Right lung (tissue), 5 donors: ENCODE results near the gene QRICH2. TPM values are rescaled to one million over a fixed set of nuclear protein-coding genes. Genes with fewer than 3 reads are reported as not detected.
"Not testable (repeated sequence)": the region's sequence is repeated elsewhere in the genome, so short reads cannot be mapped to it uniquely, and the experiment has no call there.

Source experiments
- DNase-seq, 2 donors: peaks; one replicate each; pipeline ENCODE4 v3.0.0-alpha.2; 2013
- polyA plus RNA-seq, 5 donors: library from polyadenylated mRNA; unstranded; fragments of 120-200 nt; gene quantifications; one replicate each; pipeline versions ENCODE4 v1.2.1 to v1.2.3, GENCODE V29; 2013; ENCODE audit warnings: inconsistent platforms in 1 of 5, low replicate concordance in 1 of 5; ENCODE audit not compliant: insufficient read length in 5 of 5, insufficient read depth in 1 of 5

QRICH2 gene
- polyA plus RNA-seq, 5 donors: 5.0 to 10.2 (median 6.2) TPM

- no peak for DNase-seq
These were observed 25.8 kb upstream of the QRICH2 start for GRCh38 chr17:76333673-76334505.

GRCh38 chr17:76331083-76331482, 23.0 kb upstream of the QRICH2 start:
- no peak for DNase-seq

- no peak for DNase-seq
These were observed 21.6 kb upstream of the QRICH2 start for GRCh38 chr17:76329664-76330063.

GRCh38 chr17:76327696-76328095, 19.6 kb upstream of the QRICH2 start:
- DNase-seq: no peak

GRCh38 chr17:76326306-76326705, 18.2 kb upstream of the QRICH2 start:
- DNase-seq: no peak

GRCh38 chr17:76318586-76318985, 10.5 kb upstream of the QRICH2 start:
- DNase-seq: no peak

- no peak for DNase-seq
These were observed 9.5 kb upstream of the QRICH2 start for GRCh38 chr17:76317535-76317934.

- DNase-seq: no peak
These were observed 6.5 kb upstream of the QRICH2 start for GRCh38 chr17:76314392-76315227.

GRCh38 chr17:76312735-76313134, 4.7 kb upstream of the QRICH2 start:
- no peak for DNase-seq

- no peak for DNase-seq
These were observed 1.4 kb upstream of the QRICH2 start for GRCh38 chr17:76309461-76309860.

GRCh38 chr17:76307299-76307965, 644 bp downstream of the QRICH2 start:
- DNase-seq: no peak

GRCh38 chr17:76305135-76305454, 3.0 kb downstream of the QRICH2 start:
- not testable (repeated sequence) for DNase-seq

- no peak for DNase-seq
These were observed 3.6 kb downstream of the QRICH2 start for GRCh38 chr17:76304226-76305134.

GRCh38 chr17:76297436-76297835, 10.6 kb downstream of the QRICH2 start:
- DNase-seq: no peak

GRCh38 chr17:76296889-76297288, 11.2 kb downstream of the QRICH2 start:
- no peak for DNase-seq

GRCh38 chr17:76296186-76296585, 11.9 kb downstream of the QRICH2 start:
- no peak for DNase-seq

GRCh38 chr17:76293106-76293505, 15.0 kb downstream of the QRICH2 start:
- DNase-seq: no peak

GRCh38 chr17:76292567-76292966, 15.5 kb downstream of the QRICH2 start:
- DNase-seq: no peak

- DNase-seq: no peak
These were observed 26.3 kb downstream of the QRICH2 start for GRCh38 chr17:76281573-76282371.

- DNase-seq: no peak
These were observed 27.4 kb downstream of the QRICH2 start for GRCh38 chr17:76280650-76281049.
